GM10266 (cell line): ENCODE results near the gene STRIP1.
"Not testable (repeated sequence)": the region's sequence is repeated elsewhere in the genome, so short reads cannot be mapped to it uniquely, and the experiment has no call there.

Experiments
- DNase-seq: peaks from one replicate; pipeline ENCODE4 v3.0.0; 2012; ENCODE audit errors: extremely low spot score
- TF ChIP-seq, protein P1 (sequence below): IDR thresholded peaks from 2 replicates; pipeline ENCODE4 v1.5.1; 2012; ENCODE audit warnings: mild to moderate bottlenecking, low read depth; ENCODE audit not compliant: control insufficient read depth, insufficient read depth; ENCODE audit errors: missing control alignments

STRIP1 gene

DNA sequence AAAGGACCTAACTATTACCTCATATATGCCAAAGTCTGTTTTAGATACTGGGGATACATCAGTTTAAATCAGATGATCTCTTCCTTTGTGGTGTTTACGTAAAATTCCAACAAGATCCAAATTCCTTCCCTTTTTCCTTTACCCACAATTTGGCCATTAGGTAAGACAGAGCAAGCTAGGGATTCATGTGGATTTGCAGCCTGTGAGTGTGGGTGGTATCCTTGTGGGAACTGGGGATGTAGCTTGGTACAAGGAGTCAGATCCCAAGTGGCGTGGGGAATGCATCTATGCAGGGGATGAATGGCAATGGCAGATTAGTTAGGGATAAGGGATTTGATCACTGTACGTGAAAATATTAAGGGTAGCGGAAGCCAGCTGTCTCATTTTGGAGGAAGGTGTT is 9.8 kb upstream of the STRIP1 start:
- TF ChIP-seq, protein P1, sequence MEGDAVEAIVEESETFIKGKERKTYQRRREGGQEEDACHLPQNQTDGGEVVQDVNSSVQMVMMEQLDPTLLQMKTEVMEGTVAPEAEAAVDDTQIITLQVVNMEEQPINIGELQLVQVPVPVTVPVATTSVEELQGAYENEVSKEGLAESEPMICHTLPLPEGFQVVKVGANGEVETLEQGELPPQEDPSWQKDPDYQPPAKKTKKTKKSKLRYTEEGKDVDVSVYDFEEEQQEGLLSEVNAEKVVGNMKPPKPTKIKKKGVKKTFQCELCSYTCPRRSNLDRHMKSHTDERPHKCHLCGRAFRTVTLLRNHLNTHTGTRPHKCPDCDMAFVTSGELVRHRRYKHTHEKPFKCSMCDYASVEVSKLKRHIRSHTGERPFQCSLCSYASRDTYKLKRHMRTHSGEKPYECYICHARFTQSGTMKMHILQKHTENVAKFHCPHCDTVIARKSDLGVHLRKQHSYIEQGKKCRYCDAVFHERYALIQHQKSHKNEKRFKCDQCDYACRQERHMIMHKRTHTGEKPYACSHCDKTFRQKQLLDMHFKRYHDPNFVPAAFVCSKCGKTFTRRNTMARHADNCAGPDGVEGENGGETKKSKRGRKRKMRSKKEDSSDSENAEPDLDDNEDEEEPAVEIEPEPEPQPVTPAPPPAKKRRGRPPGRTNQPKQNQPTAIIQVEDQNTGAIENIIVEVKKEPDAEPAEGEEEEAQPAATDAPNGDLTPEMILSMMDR, result no peak
- no peak for DNase-seq

GRCh38 chr1:110030687-110031086 is 3.7 kb upstream of the STRIP1 start:
- not testable (repeated sequence) for DNase-seq

DNA sequence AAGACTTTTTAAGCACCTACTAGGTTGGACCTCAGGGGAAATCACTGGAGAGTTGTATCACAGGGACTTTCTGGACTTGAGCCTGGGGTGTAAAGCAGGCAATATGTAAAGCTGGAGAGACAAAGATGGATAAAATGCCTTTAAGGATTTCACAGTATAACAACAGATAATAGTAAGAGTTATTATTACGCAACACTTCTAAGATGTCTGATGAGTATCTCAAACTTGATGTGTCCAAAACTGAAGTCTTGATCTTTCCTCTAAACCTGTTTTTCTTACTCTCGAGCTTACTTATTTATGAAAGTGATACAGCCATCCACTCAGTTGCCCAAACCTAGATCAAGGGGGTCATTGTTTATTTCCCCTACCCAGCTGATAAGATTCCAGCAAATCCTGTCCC is 2.1 kb upstream of the STRIP1 start:
- TF ChIP-seq, protein P1, result no peak
- no peak for DNase-seq

GRCh38 chr1:110033421-110033820 is 1.0 kb upstream of the STRIP1 start:
- TF ChIP-seq, protein P1, result no peak
- DNase-seq, result no peak

GRCh38 chr1:110034040-110034450 is 379 bp upstream of the STRIP1 start:
- TF ChIP-seq, protein P1, result no peak
- no peak for DNase-seq

GRCh38 chr1:110035236-110035752 is 870 bp downstream of the STRIP1 start:
- DNase-seq, result no peak
- TF ChIP-seq, protein P1, result no peak

- TF ChIP-seq, protein P1, result no peak
- DNase-seq, result no peak
Observed at GRCh38 chr1:110038271-110038670, 3.8 kb downstream of the STRIP1 start.

DNA sequence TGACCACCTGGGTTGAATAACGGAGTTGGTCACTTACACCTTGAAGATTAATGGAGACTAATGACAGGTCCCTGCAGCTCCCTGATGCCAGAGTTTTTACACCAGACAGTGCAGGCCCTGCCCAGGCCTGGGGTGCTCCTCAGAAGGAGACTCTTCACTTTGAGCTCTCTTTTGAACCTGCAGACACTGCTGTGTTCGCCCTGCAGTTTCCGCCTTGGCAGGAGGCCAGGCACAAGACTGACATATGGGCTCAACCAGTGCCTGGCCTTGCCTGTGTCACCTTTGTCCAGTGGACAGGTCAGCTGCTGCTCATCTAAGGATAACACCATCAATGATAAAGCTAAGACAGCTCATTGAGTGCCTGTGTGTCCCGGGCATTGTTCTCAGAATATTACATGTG is 5.2 kb downstream of the STRIP1 start:
- TF ChIP-seq, protein P1, result no peak
- no peak for DNase-seq
